DND-41 (cell line): ENCODE results near the gene A2ML1.

ENCODE experiments used
- CTCF ChIP-seq: IDR thresholded peaks from 2 replicates; pipeline ENCODE4 v1.5.1; 2012; ENCODE audit warnings: borderline replicate concordance, low read length, moderate library complexity, mild to moderate bottlenecking; ENCODE audit not compliant: poor library complexity, severe bottlenecking; ENCODE audit errors: extremely low read depth
- EZH2 ChIP-seq: IDR thresholded peaks from 3 replicates; pipeline ENCODE4 v1.6.1; 2012; ENCODE audit warnings: borderline replicate concordance, low read depth, mild to moderate bottlenecking, moderate library complexity, low read length, inconsistent platforms; ENCODE audit not compliant: severe bottlenecking

- no peak for TF ChIP-seq EZH2
- TF ChIP-seq CTCF: no peak
These were observed 40.9 kb upstream of the A2ML1 start for GRCh38 chr12:8781381-8782127.
